Measurements from ENCODE around the gene C1QL4. TPM values are rescaled to one million over a fixed set of nuclear protein-coding genes. Genes with fewer than 3 reads are reported as not detected.

C1QL4 gene
- total and polyA plus RNA-seq, 9 of the 15 experiments (the other 6 are each of a cell fraction or from before 2014, with no cell fraction given): 0.08 to 2.1 (median 0.31) TPM

DNA sequence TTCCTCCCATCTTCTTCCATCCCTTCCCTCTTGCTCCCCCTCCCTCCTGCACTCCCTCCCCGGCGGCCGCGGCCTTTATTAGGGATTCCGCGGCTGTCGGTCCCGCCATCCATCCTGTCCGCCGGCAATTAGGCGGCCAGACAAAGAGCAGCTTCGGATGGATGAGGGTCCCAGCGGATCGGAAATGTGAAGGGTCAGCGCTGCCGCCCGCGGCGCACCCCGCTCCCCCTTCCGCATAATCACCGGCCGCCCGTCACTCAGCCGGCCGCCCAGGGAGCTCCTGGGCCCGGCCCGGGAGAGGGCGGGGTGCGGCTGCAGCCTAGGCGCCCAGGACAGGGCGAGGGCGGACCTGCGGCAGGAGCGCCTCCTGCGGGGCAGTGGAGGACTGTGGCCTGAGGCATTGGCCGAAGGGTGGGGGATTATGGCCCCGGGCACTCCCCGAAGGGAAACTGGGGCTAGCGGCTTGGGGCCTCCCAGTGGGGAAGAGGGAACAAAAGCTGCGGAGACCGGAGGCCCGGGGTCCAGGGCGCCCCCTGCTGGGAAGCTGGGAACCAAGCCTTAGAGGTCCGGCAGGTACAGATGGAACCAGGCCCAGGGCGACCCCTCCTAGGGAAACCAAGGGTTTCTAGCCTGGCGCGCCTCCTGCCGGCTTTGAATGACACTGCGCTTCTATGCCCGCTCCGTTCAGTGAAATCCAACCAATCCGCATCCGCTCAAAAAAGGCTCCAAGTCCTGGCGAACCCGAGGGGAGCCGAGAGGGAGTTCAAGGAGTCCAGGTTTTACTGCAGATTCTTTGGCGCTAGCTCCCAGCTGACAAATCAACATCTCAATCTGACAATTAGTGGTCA lies 5.3 kb upstream of the C1QL4 start (continued):
- TF ChIP-seq, protein P1, sequence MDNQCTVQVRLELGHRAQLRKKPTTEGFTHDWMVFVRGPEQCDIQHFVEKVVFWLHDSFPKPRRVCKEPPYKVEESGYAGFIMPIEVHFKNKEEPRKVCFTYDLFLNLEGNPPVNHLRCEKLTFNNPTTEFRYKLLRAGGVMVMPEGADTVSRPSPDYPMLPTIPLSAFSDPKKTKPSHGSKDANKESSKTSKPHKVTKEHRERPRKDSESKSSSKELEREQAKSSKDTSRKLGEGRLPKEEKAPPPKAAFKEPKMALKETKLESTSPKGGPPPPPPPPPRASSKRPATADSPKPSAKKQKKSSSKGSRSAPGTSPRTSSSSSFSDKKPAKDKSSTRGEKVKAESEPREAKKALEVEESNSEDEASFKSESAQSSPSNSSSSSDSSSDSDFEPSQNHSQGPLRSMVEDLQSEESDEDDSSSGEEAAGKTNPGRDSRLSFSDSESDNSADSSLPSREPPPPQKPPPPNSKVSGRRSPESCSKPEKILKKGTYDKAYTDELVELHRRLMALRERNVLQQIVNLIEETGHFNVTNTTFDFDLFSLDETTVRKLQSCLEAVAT (IDR thresholded peaks at IDR 0.05): 0 out of 4 replicates have a peak, but pooled peaks of 1 of the 2 experiments have one; percentile 21
- no peak for TF ChIP-seq ZFP36 (IDR thresholded peaks at IDR 0.05; ENCODE audit: low read depth, low read length, partially characterized antibody)
- TF ChIP-seq GTF2A2 (tag; IDR thresholded peaks at IDR 0.05): no peak
- no peak for TF ChIP-seq YBX1 (IDR thresholded peaks at IDR 0.05)
- no peak for TF ChIP-seq TGIF2 (CRISPR knock-in tag; IDR thresholded peaks at IDR 0.05)
- no peak for TF ChIP-seq ZNF282 (CRISPR knock-in tag; IDR thresholded peaks at IDR 0.05)
- TF ChIP-seq PRPF4 (IDR thresholded peaks at IDR 0.05; ENCODE audit: insufficient read depth, low read depth, low read length, poor library complexity, severe bottlenecking): no peak
- no peak for TF ChIP-seq NFXL1 (CRISPR knock-in tag; IDR thresholded peaks at IDR 0.05)
- TF ChIP-seq, protein P2, sequence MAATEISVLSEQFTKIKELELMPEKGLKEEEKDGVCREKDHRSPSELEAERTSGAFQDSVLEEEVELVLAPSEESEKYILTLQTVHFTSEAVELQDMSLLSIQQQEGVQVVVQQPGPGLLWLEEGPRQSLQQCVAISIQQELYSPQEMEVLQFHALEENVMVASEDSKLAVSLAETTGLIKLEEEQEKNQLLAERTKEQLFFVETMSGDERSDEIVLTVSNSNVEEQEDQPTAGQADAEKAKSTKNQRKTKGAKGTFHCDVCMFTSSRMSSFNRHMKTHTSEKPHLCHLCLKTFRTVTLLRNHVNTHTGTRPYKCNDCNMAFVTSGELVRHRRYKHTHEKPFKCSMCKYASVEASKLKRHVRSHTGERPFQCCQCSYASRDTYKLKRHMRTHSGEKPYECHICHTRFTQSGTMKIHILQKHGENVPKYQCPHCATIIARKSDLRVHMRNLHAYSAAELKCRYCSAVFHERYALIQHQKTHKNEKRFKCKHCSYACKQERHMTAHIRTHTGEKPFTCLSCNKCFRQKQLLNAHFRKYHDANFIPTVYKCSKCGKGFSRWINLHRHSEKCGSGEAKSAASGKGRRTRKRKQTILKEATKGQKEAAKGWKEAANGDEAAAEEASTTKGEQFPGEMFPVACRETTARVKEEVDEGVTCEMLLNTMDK (IDR thresholded peaks at IDR 0.05; ENCODE audit: borderline replicate concordance, insufficient read depth, low read depth, low read length, poor library complexity, severe bottlenecking): peak; percentile 83
- TF ChIP-seq SIN3B (IDR thresholded peaks at IDR 0.05; ENCODE audit: low read depth): peak; percentile 54; the same call in 1 of the 2 replicates
- peak; percentile 43; the same call in 1 of the 2 replicates for TF ChIP-seq ARID1B (IDR thresholded peaks at IDR 0.05)
- no peak for TF ChIP-seq ZNF79 (CRISPR knock-in tag; IDR thresholded peaks at IDR 0.05; ENCODE audit: low read depth)
- TF ChIP-seq KHSRP (IDR thresholded peaks at IDR 0.05): no peak
- TF ChIP-seq ZSCAN32 (CRISPR knock-in tag; IDR thresholded peaks at IDR 0.05): no peak
- TF ChIP-seq, protein P3, sequence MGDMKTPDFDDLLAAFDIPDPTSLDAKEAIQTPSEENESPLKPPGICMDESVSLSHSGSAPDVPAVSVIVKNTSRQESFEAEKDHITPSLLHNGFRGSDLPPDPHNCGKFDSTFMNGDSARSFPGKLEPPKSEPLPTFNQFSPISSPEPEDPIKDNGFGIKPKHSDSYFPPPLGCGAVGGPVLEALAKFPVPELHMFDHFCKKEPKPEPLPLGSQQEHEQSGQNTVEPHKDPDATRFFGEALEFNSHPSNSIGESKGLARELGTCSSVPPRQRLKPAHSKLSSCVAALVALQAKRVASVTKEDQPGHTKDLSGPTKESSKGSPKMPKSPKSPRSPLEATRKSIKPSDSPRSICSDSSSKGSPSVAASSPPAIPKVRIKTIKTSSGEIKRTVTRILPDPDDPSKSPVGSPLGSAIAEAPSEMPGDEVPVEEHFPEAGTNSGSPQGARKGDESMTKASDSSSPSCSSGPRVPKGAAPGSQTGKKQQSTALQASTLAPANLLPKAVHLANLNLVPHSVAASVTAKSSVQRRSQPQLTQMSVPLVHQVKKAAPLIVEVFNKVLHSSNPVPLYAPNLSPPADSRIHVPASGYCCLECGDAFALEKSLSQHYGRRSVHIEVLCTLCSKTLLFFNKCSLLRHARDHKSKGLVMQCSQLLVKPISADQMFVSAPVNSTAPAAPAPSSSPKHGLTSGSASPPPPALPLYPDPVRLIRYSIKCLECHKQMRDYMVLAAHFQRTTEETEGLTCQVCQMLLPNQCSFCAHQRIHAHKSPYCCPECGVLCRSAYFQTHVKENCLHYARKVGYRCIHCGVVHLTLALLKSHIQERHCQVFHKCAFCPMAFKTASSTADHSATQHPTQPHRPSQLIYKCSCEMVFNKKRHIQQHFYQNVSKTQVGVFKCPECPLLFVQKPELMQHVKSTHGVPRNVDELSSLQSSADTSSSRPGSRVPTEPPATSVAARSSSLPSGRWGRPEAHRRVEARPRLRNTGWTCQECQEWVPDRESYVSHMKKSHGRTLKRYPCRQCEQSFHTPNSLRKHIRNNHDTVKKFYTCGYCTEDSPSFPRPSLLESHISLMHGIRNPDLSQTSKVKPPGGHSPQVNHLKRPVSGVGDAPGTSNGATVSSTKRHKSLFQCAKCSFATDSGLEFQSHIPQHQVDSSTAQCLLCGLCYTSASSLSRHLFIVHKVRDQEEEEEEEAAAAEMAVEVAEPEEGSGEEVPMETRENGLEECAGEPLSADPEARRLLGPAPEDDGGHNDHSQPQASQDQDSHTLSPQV (IDR thresholded peaks at IDR 0.05): peak; percentile 32; the same call in 1 of the 2 replicates
- no peak for TF ChIP-seq ZNF197 (CRISPR knock-in tag; IDR thresholded peaks at IDR 0.05; ENCODE audit: low read depth)
- no peak for TF ChIP-seq SNRNP70 (optimal IDR thresholded peaks at IDR 0.05; ENCODE audit: low read depth, low read length)
- TF ChIP-seq, protein P4, sequence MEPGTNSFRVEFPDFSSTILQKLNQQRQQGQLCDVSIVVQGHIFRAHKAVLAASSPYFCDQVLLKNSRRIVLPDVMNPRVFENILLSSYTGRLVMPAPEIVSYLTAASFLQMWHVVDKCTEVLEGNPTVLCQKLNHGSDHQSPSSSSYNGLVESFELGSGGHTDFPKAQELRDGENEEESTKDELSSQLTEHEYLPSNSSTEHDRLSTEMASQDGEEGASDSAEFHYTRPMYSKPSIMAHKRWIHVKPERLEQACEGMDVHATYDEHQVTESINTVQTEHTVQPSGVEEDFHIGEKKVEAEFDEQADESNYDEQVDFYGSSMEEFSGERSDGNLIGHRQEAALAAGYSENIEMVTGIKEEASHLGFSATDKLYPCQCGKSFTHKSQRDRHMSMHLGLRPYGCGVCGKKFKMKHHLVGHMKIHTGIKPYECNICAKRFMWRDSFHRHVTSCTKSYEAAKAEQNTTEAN (CRISPR knock-in tag; IDR thresholded peaks at IDR 0.05): peak; percentile 38; the same call in 1 of the 2 replicates

Data from K562 (cell line).